Measurements from ENCODE around the gene SLF2. TPM values are rescaled to one million over a fixed set of nuclear protein-coding genes. Genes with fewer than 3 reads are reported as not detected.

SLF2 gene
- total and polyA plus RNA-seq, 2 of the 13 experiments (the other 11 are each of a cell fraction or from before 2014, with no cell fraction given): 12.2 to 48.1 TPM

GRCh38 chr10:100875484-100876166, 37.1 kb upstream of the SLF2 start (continued):
- TF ChIP-seq TGIF2 (CRISPR knock-in tag; IDR thresholded peaks at IDR 0.05) (0 out of 2 replicates have a peak, but pooled peaks have one; percentile 75), GFI1 (CRISPR knock-in tag; IDR thresholded peaks at IDR 0.05; ENCODE audit: borderline replicate concordance) (peak; percentile 60), ZSCAN25 (CRISPR knock-in tag; IDR thresholded peaks at IDR 0.05) (peak; percentile 40; the same call in 1 of the 2 replicates), ZNF792 (CRISPR knock-in tag; IDR thresholded peaks at IDR 0.05) (peak; percentile 24; the same call in 1 of the 2 replicates), FOXA1 (IDR thresholded peaks at IDR 0.05) (no peak), FOXA1 (CRISPR knock-in tag; IDR thresholded peaks at IDR 0.05) (peak; percentile 89), FOXK1 (CRISPR knock-in tag; IDR thresholded peaks at IDR 0.05; ENCODE audit: borderline replicate concordance, low read depth) (peak; percentile 53; the same call in 1 of the 2 replicates), MEIS1 (CRISPR knock-in tag; IDR thresholded peaks at IDR 0.05; ENCODE audit: borderline replicate concordance) (peak; percentile 49; the same call in 1 of the 2 replicates), ZBTB7B (CRISPR knock-in tag; IDR thresholded peaks at IDR 0.05) (peak; percentile 96), SSRP1 (CRISPR knock-in tag; IDR thresholded peaks at IDR 0.05) (0 out of 2 replicates have a peak, but pooled peaks have one; percentile 56), IRF2 (CRISPR knock-in tag; IDR thresholded peaks at IDR 0.05) (peak; percentile 60), GATA4 (IDR thresholded peaks at IDR 0.05; ENCODE audit: borderline replicate concordance, low read depth) (peak; percentile 85; the same call in 1 of the 2 replicates), NR1H2 (CRISPR knock-in tag; IDR thresholded peaks at IDR 0.05; ENCODE audit: borderline replicate concordance, low read depth) (no peak), ZFY (CRISPR knock-in tag; IDR thresholded peaks at IDR 0.05) (peak; percentile 51), NR2F6 (IDR thresholded peaks at IDR 0.05) (peak; percentile 86), NR2F6 (CRISPR knock-in tag; IDR thresholded peaks at IDR 0.05) (peak; percentile 78), SRSF9 (IDR thresholded peaks at IDR 0.05; ENCODE audit: borderline replicate concordance, insufficient read depth, low read depth, low read length, poor library complexity, severe bottlenecking) (no peak), ZNF552 (CRISPR knock-in tag; IDR thresholded peaks at IDR 0.05; ENCODE audit: borderline replicate concordance) (no peak), HMGXB3 (CRISPR knock-in tag; IDR thresholded peaks at IDR 0.05; ENCODE audit: borderline replicate concordance) (peak; percentile 13; the same call in 1 of the 2 replicates), ZNF335 (CRISPR knock-in tag; IDR thresholded peaks at IDR 0.05) (peak; percentile 77), NFAT5 (CRISPR knock-in tag; IDR thresholded peaks at IDR 0.05) (no peak)

Measured in HepG2 (cell line).